Spleen (tissue), 7 donors: ENCODE results near the gene DNM1.

ENCODE experiments used
- POLR2A ChIP-seq, 3 donors: fragments of 450-650 bp; IDR thresholded peaks; one replicate each; pipeline ENCODE4 v1.5.1; 2017; ENCODE audit warnings: antibody characterized with exemption in 3 of 3, mild to moderate bottlenecking in 1 of 3
- TF ChIP-seq, protein P1 (sequence below), 11 experiments: fragments of 200-600 bp in 7 of 11; fragments of 450-650 bp in 4 of 11; sonication (generic) in 4 of 11; IDR thresholded peaks in 8 of 11; conservative IDR thresholded peaks in 3 of 11; 1 replicate in 7 of 11; 2 replicates in 4 of 11; pipeline versions ENCODE4 v1.4.0 to v1.8.0; 2016 to 2021; ENCODE audit warnings: antibody characterized with exemption in 11 of 11, inconsistent platforms in 4 of 11, mild to moderate bottlenecking in 1 of 11
- donor health status: DM: no; HTN: no; CAD: no; lungs with moderate emphysema.
- donor health status: DM: no; HTN: no; CAD: no.
- donor health status: DM: no; HTN: no; CAD: no.

DNA sequence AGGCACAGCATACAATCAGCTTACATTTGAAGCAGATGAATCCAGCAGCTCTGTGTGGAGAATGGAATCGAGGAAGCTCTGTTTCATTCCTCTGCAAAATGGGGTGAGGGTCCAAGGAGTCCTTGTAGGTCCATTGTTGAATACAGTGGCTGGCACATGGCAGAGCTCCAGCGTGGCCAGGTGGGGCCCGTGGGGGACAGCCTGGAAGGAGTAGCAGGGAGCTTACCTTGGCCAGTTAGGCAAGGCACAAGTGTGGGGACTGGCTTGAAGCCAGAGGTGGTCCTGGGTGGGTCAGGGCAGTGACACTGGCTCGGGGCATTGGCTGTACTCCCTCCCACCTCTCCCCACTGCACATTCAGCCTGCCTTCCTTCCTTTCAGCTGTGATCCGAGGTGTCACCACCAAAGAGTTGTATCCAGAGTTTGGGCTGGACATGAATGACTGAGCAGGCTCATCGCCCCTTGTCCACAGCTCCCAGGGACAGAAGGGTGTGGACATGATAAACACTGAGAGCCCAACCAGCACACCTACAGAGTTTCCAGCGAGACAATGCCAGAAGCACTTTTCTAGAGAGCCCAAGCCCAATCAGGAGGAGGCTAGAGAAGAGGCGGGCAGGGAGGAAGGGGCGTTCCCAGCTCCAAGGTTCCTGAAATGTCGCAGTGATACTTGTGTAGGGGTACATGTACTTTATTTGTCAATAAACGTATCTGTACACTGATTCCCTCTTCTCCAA lies 85.3 kb downstream of the DNM1 start:
- TF ChIP-seq, protein P1, sequence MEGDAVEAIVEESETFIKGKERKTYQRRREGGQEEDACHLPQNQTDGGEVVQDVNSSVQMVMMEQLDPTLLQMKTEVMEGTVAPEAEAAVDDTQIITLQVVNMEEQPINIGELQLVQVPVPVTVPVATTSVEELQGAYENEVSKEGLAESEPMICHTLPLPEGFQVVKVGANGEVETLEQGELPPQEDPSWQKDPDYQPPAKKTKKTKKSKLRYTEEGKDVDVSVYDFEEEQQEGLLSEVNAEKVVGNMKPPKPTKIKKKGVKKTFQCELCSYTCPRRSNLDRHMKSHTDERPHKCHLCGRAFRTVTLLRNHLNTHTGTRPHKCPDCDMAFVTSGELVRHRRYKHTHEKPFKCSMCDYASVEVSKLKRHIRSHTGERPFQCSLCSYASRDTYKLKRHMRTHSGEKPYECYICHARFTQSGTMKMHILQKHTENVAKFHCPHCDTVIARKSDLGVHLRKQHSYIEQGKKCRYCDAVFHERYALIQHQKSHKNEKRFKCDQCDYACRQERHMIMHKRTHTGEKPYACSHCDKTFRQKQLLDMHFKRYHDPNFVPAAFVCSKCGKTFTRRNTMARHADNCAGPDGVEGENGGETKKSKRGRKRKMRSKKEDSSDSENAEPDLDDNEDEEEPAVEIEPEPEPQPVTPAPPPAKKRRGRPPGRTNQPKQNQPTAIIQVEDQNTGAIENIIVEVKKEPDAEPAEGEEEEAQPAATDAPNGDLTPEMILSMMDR (IDR thresholded peaks at IDR 0.05 in 8 of 11, conservative IDR thresholded peaks at IDR 0.05 in 3 of 11) = no peak
- no peak for TF ChIP-seq POLR2A (IDR thresholded peaks at IDR 0.05)
